Measurements from ENCODE around the gene METTL27.

GRCh38 chr7:73885975-73886798 is 43.9 kb upstream of the METTL27 start:
- no peak for TF ChIP-seq CTCF (IDR thresholded peaks at IDR 0.05)
- TF ChIP-seq POLR2A (IDR thresholded peaks at IDR 0.05), result no peak
- TF ChIP-seq EP300 (IDR thresholded peaks at IDR 0.05; ENCODE audit: low read depth), result no peak

Measured in transverse colon (tissue), 3 donors.